PC-3 (cell line): ENCODE measurements around the gene SULT1A1. TPM values are rescaled to one million over a fixed set of nuclear protein-coding genes. Genes with fewer than 3 reads are reported as not detected.

Source experiments
- ATAC-seq: fragments of 200-7000 bp; cut with Tn5 transposase; 2 replicates; pipeline ENCODE4 v1.9.1; 2020; ENCODE audit warnings: mild to moderate bottlenecking, moderate library complexity
- BruUV-seq: library from RNA; stranded (reverse); fragments of 400-500 nt; replicated peaks from 2 replicates; lab custom pipeline; 2021; lab: Mats Ljungman, UMichigan
- CTCF ChIA-PET: fragments of 300-600 bp; sonication (Branson Sonifier 250); formaldehyde crosslinking; loops from one replicate; lab custom pipeline; 2022; ENCODE audit warnings: antibody characterized with exemption; lab: Charles Lee
- POLR2A ChIA-PET: fragments of 300-600 bp; sonication (Branson Sonifier 250); formaldehyde crosslinking; loops from one replicate; lab custom pipeline; 2022; ENCODE audit warnings: antibody characterized with exemption; ENCODE audit not compliant: unreplicated experiment; lab: Charles Lee
- DNase-seq: peaks from one replicate; pipeline ENCODE4 v3.0.0-alpha.2; 2015
- H2AFZ ChIP-seq: fragments of 300-600 bp; sonication (generic); 2 replicates; pipeline ENCODE4 v1.6.0; 2016; ENCODE audit warnings: antibody characterized with exemption, low read length
- H3F3A ChIP-seq: fragments of 300-600 bp; sonication (generic); one replicate; pipeline ENCODE4 v1.6.0; 2017; ENCODE audit warnings: antibody characterized with exemption, low read length, control low read depth, mild to moderate bottlenecking; ENCODE audit not compliant: unreplicated experiment
- H3K27ac ChIP-seq: fragments of 300-600 bp; sonication (generic); 2 replicates; pipeline ENCODE4 v1.5.1; 2016; ENCODE audit warnings: mild to moderate bottlenecking, low read length
- H3K27me3 ChIP-seq: fragments of 300-600 bp; sonication (generic); 2 replicates; pipeline ENCODE4 v1.6.1; 2016; ENCODE audit warnings: low read length, mixed read lengths
- H3K36me3 ChIP-seq: fragments of 300-600 bp; sonication (generic); 2 replicates; pipeline ENCODE4 v1.6.1; 2016; ENCODE audit warnings: low read depth, mixed run types, low read length, mixed read lengths
- H3K4me1 ChIP-seq: fragments of 300-600 bp; sonication (generic); 2 replicates; pipeline ENCODE4 v1.5.1; 2016; ENCODE audit warnings: low read length; ENCODE audit not compliant: insufficient read depth
- H3K4me2 ChIP-seq: fragments of 300-600 bp; sonication (generic); 2 replicates; pipeline ENCODE4 v1.6.0; 2016; ENCODE audit warnings: low read length
- H3K4me3 ChIP-seq: fragments of 300-600 bp; sonication (generic); 2 replicates; pipeline ENCODE4 v1.5.1; 2016; ENCODE audit warnings: mild to moderate bottlenecking, low read length, mixed read lengths
- H3K79me2 ChIP-seq: fragments of 300-600 bp; sonication (generic); 2 replicates; pipeline ENCODE4 v1.6.1; 2017; ENCODE audit warnings: low read length, mixed read lengths
- H3K9ac ChIP-seq: fragments of 300-600 bp; sonication (generic); 2 replicates; pipeline ENCODE4 v1.6.0; 2016; ENCODE audit warnings: mild to moderate bottlenecking, low read length
- H3K9me2 ChIP-seq: fragments of 300-600 bp; sonication (generic); replicated peaks from 2 replicates; pipeline ENCODE4 v1.6.1; 2016; ENCODE audit warnings: mixed run types, low read length, mixed read lengths
- H3K9me3 ChIP-seq: fragments of 300-600 bp; sonication (generic); 2 replicates; pipeline ENCODE4 v1.6.1; 2016; ENCODE audit warnings: low read length, mixed read lengths
- H4K20me1 ChIP-seq: fragments of 300-600 bp; sonication (generic); 2 replicates; pipeline ENCODE4 v1.6.1; 2016; ENCODE audit warnings: low read length, mixed read lengths
- CTCF ChIP-seq: fragments of 300-600 bp; sonication (generic); conservative IDR thresholded peaks from 2 replicates; pipeline ENCODE4 v1.5.1; 2017; ENCODE audit warnings: antibody characterized with exemption, low read depth, mild to moderate bottlenecking, low read length
- EZH2 ChIP-seq: fragments of 300-600 bp; sonication (generic); IDR thresholded peaks from one replicate; pipeline ENCODE4 v1.6.1; 2017; ENCODE audit warnings: antibody characterized with exemption, mild to moderate bottlenecking, low read length; ENCODE audit not compliant: unreplicated experiment
- EZH2phosphoT487 ChIP-seq: fragments of 300-600 bp; sonication (generic); IDR thresholded peaks from 2 replicates; pipeline ENCODE4 v1.6.1; 2018; ENCODE audit warnings: mild to moderate bottlenecking, antibody characterized with exemption, low read length, borderline replicate concordance
- intact Hi-C: fragments of 100-400 bp; cut with micrococcal nuclease; formaldehyde crosslinking; loops from 2 replicates; pipeline ENCODE4 v1.9.0; 2023
- total RNA-seq: library from RNA; depleted of rRNA; stranded (reverse); fragments of >200 nt; gene quantifications from 2 replicates; pipeline ENCODE4 v1.2.3, GENCODE V29; 2014; rRNA removed

Gene SULT1A1
- total RNA-seq, 1 experiment from 2014 or later: 2.9 TPM

- ChIA-PET CTCF (no interaction called here), POLR2A (no interaction called here)
- Histone ChIP-seq H3K36me3 (no peaks in the 10 kb centered on the region), H3K9me3 (no peaks in the 10 kb centered on the region), H3F3A (no peaks in the 10 kb centered on the region), H3K27ac (no peak overlapping the region), H4K20me1 (no peaks in the 10 kb centered on the region), H2AFZ (no peak overlapping the region), H3K4me2 (no peak overlapping the region), H3K4me3 (no peak overlapping the region), H3K4me1 (peaks cover 6% of the 10 kb centered on the region; the same call in 1 of the 2 replicates), H3K9ac (no peak overlapping the region), H3K79me2 (peaks cover 12% of the 10 kb centered on the region), H3K9me2 (no peaks in the 10 kb centered on the region), H3K27me3 (no peaks in the 10 kb centered on the region)
- no peak for TF ChIP-seq EZH2
- no peak for TF ChIP-seq CTCF
- no peak for TF ChIP-seq EZH2phosphoT487
- intact Hi-C loops: no loop called here
- no TSS peak for BruUV-seq
- no peak for ATAC-seq
- no peak for DNase-seq
Measured at GRCh38 chr16:28555561-28555960, 54.3 kb downstream of the SULT1A1 start.

Other genes starting within 250 kb of the SULT1A1 start
- gene NPIPB6, start 246.5 kb downstream of the SULT1A1 start, total RNA-seq: 0.17 and 2.5 TPM in 2 replicates
- gene EIF3CL, start 206.2 kb downstream of the SULT1A1 start, total RNA-seq: 47.6 and 80.4 TPM in 2 replicates
- gene NPIPB7, start 137.7 kb downstream of the SULT1A1 start, total RNA-seq: not detected in 2 replicates
- gene CLN3, start 118.0 kb downstream of the SULT1A1 start, total RNA-seq: 10.7 and 13.3 TPM in 2 replicates
- 0.04 TPM in 1 of 2 replicates, not detected in the other for gene APOBR, start 115.4 kb downstream of the SULT1A1 start, total RNA-seq
- gene IL27, start 103.2 kb downstream of the SULT1A1 start, total RNA-seq: not detected in 2 replicates
- gene NUPR1, start 71.1 kb downstream of the SULT1A1 start, total RNA-seq: 9.2 and 16.5 TPM in 2 replicates
- 22.3 and 25.9 TPM in 2 replicates for gene SGF29, start 56.1 kb downstream of the SULT1A1 start, total RNA-seq
- gene SULT1A2, start 13.0 kb downstream of the SULT1A1 start, total RNA-seq: 0.17 TPM in 1 of 2 replicates, not detected in the other
- 1.1 TPM in 1 of 2 replicates, not detected in the other for gene NPIPB8, start 28.0 kb upstream of the SULT1A1 start, total RNA-seq
- 369 and 630 TPM in 2 replicates for gene EIF3C, start 101.4 kb upstream of the SULT1A1 start, total RNA-seq
- 1.7 TPM in 1 of 2 replicates, not detected in the other for gene NPIPB9, start 141.7 kb upstream of the SULT1A1 start, total RNA-seq
- gene ATXN2L, start 213.0 kb upstream of the SULT1A1 start, total RNA-seq: 65.8 and 104 TPM in 2 replicates
- gene TUFM, start 236.3 kb upstream of the SULT1A1 start, total RNA-seq: 185 and 198 TPM in 2 replicates